ENCODE measurements around the gene PTPN11.

The PTPN11 gene

GRCh38 chr12:112555621-112556233 is 137.0 kb downstream of the PTPN11 start:
- DNase-seq: no peak

- DNase-seq: no peak
Observed at GRCh38 chr12:112557951-112558630, 139.3 kb downstream of the PTPN11 start.

Measured in SW 1271 (cell line).